Measurements from ENCODE around the gene KCNC2.

KCNC2 gene

GRCh38 chr12:75058228-75058627, 151.4 kb downstream of the KCNC2 start:
- DNase-seq (ENCODE audit: low spot score): no peak

DNA sequence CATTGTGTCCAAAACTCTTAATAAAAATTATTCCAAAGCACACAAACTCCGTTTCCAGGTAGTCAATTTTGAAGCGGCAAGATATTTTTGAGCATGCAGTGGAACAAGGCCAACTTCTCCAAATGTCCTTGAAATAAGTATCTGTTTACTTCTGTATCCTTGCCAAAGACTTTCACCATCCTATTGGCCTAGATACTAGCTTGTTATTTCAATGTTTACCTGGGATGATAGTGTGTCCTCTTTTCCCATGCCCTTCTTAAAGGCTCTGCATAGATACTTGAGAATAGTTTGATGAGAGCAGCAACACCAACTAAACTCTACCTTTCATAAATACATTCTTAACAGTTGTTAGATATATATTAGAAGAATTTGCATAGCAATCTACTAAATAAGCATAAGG, 160.9 kb downstream of the KCNC2 start:
- peak; percentile 3 for DNase-seq (ENCODE audit: low spot score)

- DNase-seq (ENCODE audit: low spot score): no peak
Observed at GRCh38 chr12:75047885-75048525, 161.6 kb downstream of the KCNC2 start.

GRCh38 chr12:75042125-75042524, 167.5 kb downstream of the KCNC2 start:
- DNase-seq (ENCODE audit: low spot score): no peak

DNA sequence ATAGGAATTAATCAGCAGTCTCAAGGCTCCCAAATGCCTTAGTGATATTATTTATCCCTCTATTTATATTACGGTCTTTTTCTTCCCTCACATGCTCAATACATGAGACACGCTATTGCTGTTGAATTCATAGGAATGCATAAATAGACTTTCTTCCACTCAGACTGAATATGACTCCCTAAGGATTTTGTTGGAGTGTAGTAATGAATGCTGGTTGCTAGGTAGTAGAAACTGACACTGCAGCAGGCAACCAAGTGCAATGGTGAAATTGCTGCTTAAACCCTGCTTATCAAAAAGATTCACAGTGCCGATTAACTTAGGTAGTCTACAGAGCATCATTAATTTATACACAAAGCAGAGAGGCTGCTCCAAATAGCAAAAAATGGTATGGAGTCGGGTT, 168.2 kb downstream of the KCNC2 start:
- no peak for DNase-seq (ENCODE audit: low spot score)

DNA sequence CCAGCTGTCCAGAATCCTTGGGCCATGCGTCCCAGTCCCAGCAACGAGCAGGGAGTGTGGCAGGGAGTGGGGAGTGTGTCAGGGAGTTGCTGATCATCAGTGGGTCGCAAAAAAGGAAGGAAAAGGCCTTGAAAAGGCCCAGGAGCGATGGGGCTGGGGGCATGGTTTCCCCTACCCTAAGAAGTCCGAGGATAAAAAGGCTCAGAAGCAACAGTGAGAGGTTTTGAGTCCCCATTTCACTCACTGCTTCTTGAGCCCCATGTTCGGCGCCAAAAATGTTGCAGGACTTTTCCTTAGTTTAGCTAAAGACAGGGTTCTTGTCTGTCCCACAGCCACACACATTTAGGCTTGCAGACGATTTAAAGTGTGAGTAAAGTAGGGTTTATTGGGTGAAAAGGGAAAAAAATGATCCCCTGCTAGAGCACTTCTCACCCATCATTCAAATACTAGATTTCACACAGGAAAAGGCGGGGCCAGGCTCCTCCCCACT, 189.5 kb downstream of the KCNC2 start:
- no peak for DNase-seq (ENCODE audit: low spot score)

GRCh38 chr12:75011120-75011519, 198.5 kb downstream of the KCNC2 start:
- no peak for DNase-seq (ENCODE audit: low spot score)

DNA sequence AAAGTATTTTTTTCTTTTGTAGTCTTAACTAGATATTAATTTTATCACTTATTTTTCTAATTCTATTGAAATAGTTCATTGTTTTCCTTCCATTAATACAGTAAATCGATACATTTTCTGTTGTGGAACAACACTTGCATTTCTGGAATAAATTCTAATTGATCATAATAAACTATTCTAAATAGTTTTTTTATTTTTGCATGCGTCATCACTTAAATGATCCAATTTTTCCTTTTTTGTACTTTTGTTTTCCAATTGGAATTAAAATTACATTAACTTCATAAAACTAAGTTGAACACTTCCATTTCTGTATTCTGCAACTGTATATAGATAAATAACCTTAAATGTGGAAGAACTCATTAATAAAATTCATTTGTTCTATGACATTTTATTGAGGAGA, 202.5 kb downstream of the KCNC2 start:
- no peak for DNase-seq (ENCODE audit: low spot score)

DNA sequence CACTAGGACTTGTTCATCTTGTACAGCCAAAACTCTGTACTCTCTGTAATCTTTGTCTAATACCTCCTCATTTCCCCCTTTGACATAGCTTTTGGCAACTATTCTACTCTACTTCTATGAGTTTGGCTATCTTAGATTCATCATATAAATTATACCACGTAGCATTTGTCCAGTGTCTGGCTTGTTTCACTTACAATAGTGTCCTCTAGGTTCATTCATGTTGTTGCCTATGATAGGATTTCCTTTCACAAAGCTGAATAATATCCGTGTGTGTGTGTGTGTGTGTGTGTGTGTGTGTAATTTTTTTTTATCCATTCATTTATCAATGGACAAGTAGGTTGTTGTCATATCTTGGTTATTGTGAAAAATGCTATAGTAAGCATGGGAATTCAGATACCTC, 209.5 kb downstream of the KCNC2 start:
- DNase-seq (ENCODE audit: low spot score): no peak

DNA sequence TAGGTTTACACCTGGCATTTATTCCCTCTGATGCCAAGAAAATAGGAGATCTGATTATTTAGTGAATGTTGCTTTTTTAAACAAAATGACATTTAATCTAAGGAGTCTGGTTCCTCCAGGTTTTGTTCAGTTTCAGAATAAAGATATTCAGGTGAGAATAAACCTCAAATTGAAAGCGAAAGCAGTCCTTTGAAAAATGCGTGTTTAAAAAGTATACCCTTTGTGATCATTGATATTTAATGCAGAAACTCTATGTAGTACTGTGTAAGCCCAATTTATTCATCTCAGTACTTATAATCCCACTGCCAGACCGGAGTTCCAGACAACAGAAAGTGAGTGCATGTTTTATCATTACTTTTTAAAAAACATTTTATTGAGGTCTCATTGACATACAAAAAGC, 210.2 kb downstream of the KCNC2 start:
- no peak for DNase-seq (ENCODE audit: low spot score)

All from cerebellar cortex (tissue), 1 donor.